HCT116 (cell line): ENCODE results near the gene MYH13. TPM values are rescaled to one million over a fixed set of nuclear protein-coding genes. Genes with fewer than 3 reads are reported as not detected.

Source experiments
- ATAC-seq: fragments of 200-7000 bp; cut with Tn5 transposase; 2 replicates; pipeline ENCODE4 v1.9.1; 2020; ENCODE audit warnings: mild to moderate bottlenecking, moderate library complexity
- BruUV-seq: library from RNA; stranded (reverse); fragments of 400-500 nt; replicated peaks from 2 replicates; lab custom pipeline; 2021; lab: Mats Ljungman, UMichigan
- CTCF ChIA-PET: fragments of 300-600 bp; sonication (Branson Sonifier 250); formaldehyde crosslinking; loops from one replicate; lab custom pipeline; 2021; ENCODE audit warnings: antibody characterized with exemption; lab: Charles Lee
- POLR2A ChIA-PET: fragments of 300-600, 350-600 bp; sonication (Branson Sonifier 250); formaldehyde crosslinking; loops from one replicate; lab custom pipeline; 2021; ENCODE audit warnings: antibody characterized with exemption; lab: Charles Lee
- RAD21 ChIA-PET, 2 experiments: fragments of 300-600 bp; sonication (Branson Sonifier 250); formaldehyde crosslinking; loops; one replicate each; lab custom pipeline; 2023; ENCODE audit warnings: low total read pairs in 2 of 2; ENCODE audit not compliant: uncharacterized antibody in 2 of 2, unreplicated experiment in 2 of 2, low non-redundant PET in 1 of 2; lab: Charles Lee
- DNase-seq: peaks from one replicate; pipeline ENCODE4 v3.0.0-alpha.2; 2010; ENCODE audit warnings: low read depth, low spot score
- H2AFZ ChIP-seq: fragments of 200-600 bp; shearing (Covaris generic), sonication (generic); 2 replicates; pipeline ENCODE4 v1.6.1; 2017; ENCODE audit warnings: low read depth, mixed run types, mixed read lengths, antibody characterized with exemption, low read length; ENCODE audit not compliant: poor library complexity, severe bottlenecking
- H3K27ac ChIP-seq: 2 replicates; pipeline ENCODE4 v1.5.1; 2012; ENCODE audit warnings: low read depth, low read length
- H3K27me3 ChIP-seq: fragments of 200-600 bp; sonication (generic); 2 replicates; pipeline ENCODE4 v1.6.1; 2016; ENCODE audit warnings: mixed run types, low read length, mixed read lengths; ENCODE audit not compliant: insufficient read depth
- H3K36me3 ChIP-seq, 2 experiments: fragments of 200-500 bp in 1 of 2; fragments of 200-600 bp in 1 of 2; sonication (Bioruptor generic) in 1 of 2; sonication (generic) in 1 of 2; 2 replicates each; pipeline versions ENCODE4 v1.5.1 to v1.6.1; 2014 to 2016; ENCODE audit warnings: low read length in 2 of 2, inconsistent platforms in 1 of 2, mixed read lengths in 1 of 2, mixed run types in 1 of 2; ENCODE audit not compliant: insufficient read depth in 2 of 2, control insufficient read depth in 1 of 2
- H3K4me1 ChIP-seq, 2 experiments: fragments of 200-600 bp in 1 of 2; sonication (generic) in 1 of 2; 2 replicates each; pipeline versions ENCODE4 v1.5.1 to v1.6.1; 2012 to 2017; ENCODE audit warnings: low read length in 2 of 2, inconsistent platforms in 1 of 2, mild to moderate bottlenecking in 1 of 2, mixed read lengths in 1 of 2, mixed run types in 1 of 2, moderate library complexity in 1 of 2; ENCODE audit not compliant: insufficient read depth in 2 of 2, control insufficient read depth in 1 of 2
- H3K4me2 ChIP-seq: fragments of 200-600 bp; sonication (generic); 2 replicates; pipeline ENCODE4 v1.6.1; 2017; ENCODE audit warnings: mixed run types, low read length, mixed read lengths
- H3K4me3 ChIP-seq, 2 experiments: fragments of 200-600 bp in 1 of 2; sonication (generic) in 1 of 2; replicated peaks in 1 of 2; 2 replicates each; pipeline ENCODE4 v1.5.1; 2011 to 2016; ENCODE audit warnings: low read length in 2 of 2, control low read depth in 1 of 2, low read depth in 1 of 2, mild to moderate bottlenecking in 1 of 2, mixed read lengths in 1 of 2, mixed run types in 1 of 2
- H3K79me2 ChIP-seq: fragments of 200-600 bp; sonication (generic); 2 replicates; pipeline ENCODE4 v1.6.1; 2017; ENCODE audit warnings: mild to moderate bottlenecking, mixed run types, low read length, moderate library complexity, mixed read lengths; ENCODE audit not compliant: insufficient read depth
- H3K9ac ChIP-seq: fragments of 200-600 bp; sonication (generic); 2 replicates; pipeline ENCODE4 v1.6.1; 2016; ENCODE audit warnings: low read length, mixed read lengths
- H3K9me2 ChIP-seq: fragments of 200-600 bp; sonication (generic), shearing (Covaris generic); 2 replicates; pipeline ENCODE4 v1.6.1; 2017; ENCODE audit warnings: mixed run types, mild to moderate bottlenecking, moderate library complexity; ENCODE audit not compliant: insufficient read depth
- H3K9me3 ChIP-seq, 2 experiments: fragments of 200-500 bp in 1 of 2; fragments of 200-600 bp in 1 of 2; sonication (Bioruptor generic) in 1 of 2; sonication (generic) in 1 of 2; 2 replicates each; pipeline ENCODE4 v1.6.1; 2014 to 2017; ENCODE audit warnings: low read length in 2 of 2, mixed read lengths in 2 of 2, inconsistent platforms in 1 of 2, low read depth in 1 of 2, mild to moderate bottlenecking in 1 of 2, mixed run types in 1 of 2, moderate library complexity in 1 of 2; ENCODE audit not compliant: control insufficient read depth in 1 of 2, insufficient read depth in 1 of 2
- H4K20me1 ChIP-seq: fragments of 200-600 bp; sonication (generic), shearing (Covaris generic); 2 replicates; pipeline ENCODE4 v1.6.1; 2017; ENCODE audit warnings: mixed run types, mild to moderate bottlenecking, moderate library complexity; ENCODE audit not compliant: insufficient read depth
- CEBPB ChIP-seq: IDR thresholded peaks from 2 replicates; pipeline ENCODE4 v1.6.1; 2012; ENCODE audit warnings: low read depth
- ELF1 ChIP-seq: IDR thresholded peaks from 2 replicates; pipeline ENCODE4 v1.6.1; 2012; ENCODE audit warnings: low read depth, borderline replicate concordance
- MAX ChIP-seq: IDR thresholded peaks from 2 replicates; pipeline ENCODE4 v1.6.1; 2012
- REST ChIP-seq: IDR thresholded peaks from 2 replicates; pipeline ENCODE4 v1.6.1; 2012; ENCODE audit warnings: low read depth
- SIN3A ChIP-seq: IDR thresholded peaks from 2 replicates; pipeline ENCODE4 v1.6.1; 2012; ENCODE audit warnings: low read depth
- ZBTB33 ChIP-seq: IDR thresholded peaks from 2 replicates; pipeline ENCODE4 v1.6.1; 2011; ENCODE audit warnings: mild to moderate bottlenecking, low read length, moderate library complexity; ENCODE audit not compliant: insufficient replicate concordance; ENCODE audit errors: extremely low read depth
- ZNF274 ChIP-seq: fragments of 200-500 bp; sonication (Bioruptor generic); IDR thresholded peaks from 2 replicates; pipeline ENCODE4 v1.6.1; 2014; ENCODE audit warnings: mild to moderate bottlenecking, low read depth, low read length, inconsistent platforms
- intact Hi-C: fragments of 100-400 bp; cut with micrococcal nuclease; formaldehyde crosslinking; loops from 2 replicates; pipeline ENCODE4 v1.10.0; 2022
- total RNA-seq: library from RNA; stranded (reverse); gene quantifications from one replicate; pipeline ENCODE4 v1.2.1, GENCODE V29; 2021; ENCODE audit not compliant: unreplicated experiment

Gene MYH13
- total RNA-seq, 1 experiment from 2014 or later, result not detected

GRCh38 chr17:10266296-10266876, 106.4 kb downstream of the MYH13 start:
- Histone ChIP-seq H3K79me2 (no peaks in the 10 kb centered on the region), H3K4me1 (no peaks in the 10 kb centered on the region), H3K27ac (no peak overlapping the region), H3K9me3 (no peaks in the 10 kb centered on the region), H3K36me3 (no peaks in the 10 kb centered on the region), H3K9ac (no peak overlapping the region), H3K4me3 (no peak overlapping the region), H3K9me2 (no peaks in the 10 kb centered on the region), H2AFZ (no peak overlapping the region), H4K20me1 (no peaks in the 10 kb centered on the region), H3K27me3 (0 out of 2 replicates have a peak, but pooled peaks cover under 1% of the 10 kb centered on the region), H3K4me2 (no peak overlapping the region)
- ChIA-PET CTCF (no interaction called here), POLR2A (no interaction called here), RAD21 (no interaction called here)
- ATAC-seq (no peak), DNase-seq (no peak)
- intact Hi-C loops, result no loop called here
- TF ChIP-seq REST, result no peak
- TF ChIP-seq ZNF274, result no peak
- no peak for TF ChIP-seq SIN3A
- no peak for TF ChIP-seq CEBPB
- no peak for TF ChIP-seq MAX
- TF ChIP-seq ZBTB33, result no peak
- TF ChIP-seq ELF1, result no peak
- TF ChIP-seq, all 23 proteins: peak for 0
- BruUV-seq, result no TSS peak
